ENCODE results near the gene OTOP2. TPM values are rescaled to one million over a fixed set of nuclear protein-coding genes. Genes with fewer than 3 reads are reported as not detected.

OTOP2 gene
- total and polyA plus RNA-seq, 4 donors: not detected

Other genes starting within 250 kb of the OTOP2 start
- gene CD300LF, start 211.3 kb upstream of the OTOP2 start, total RNA-seq: 10 to 100 TPM in 1 of 2 donors, 1 to 10 TPM in 1; 8.6 to 30.8 TPM
- gene CD300LF, start 211.3 kb upstream of the OTOP2 start, polyA plus RNA-seq: 10 to 100 TPM; 21.7 to 35.1 TPM
- gene RAB37, start 187.0 kb upstream of the OTOP2 start, total RNA-seq: 1 to 10 TPM; 5.9 to 7.3 TPM
- 1 to 10 TPM; 3.2 to 6.0 TPM for gene RAB37, start 187.0 kb upstream of the OTOP2 start, polyA plus RNA-seq
- 10 to 100 TPM; 18.3 to 58.2 TPM for gene NHERF1, start 175.6 kb upstream of the OTOP2 start, total RNA-seq
- 10 to 100 TPM; 18.6 to 37.6 TPM for gene NHERF1, start 175.6 kb upstream of the OTOP2 start, polyA plus RNA-seq
- gene NAT9, start 147.9 kb upstream of the OTOP2 start, total RNA-seq: 10 to 100 TPM; 27.1 to 47.4 TPM
- gene NAT9, start 147.9 kb upstream of the OTOP2 start, polyA plus RNA-seq: 10 to 100 TPM; 36.5 to 36.7 TPM
- gene GRIN2C, start 64.4 kb upstream of the OTOP2 start, total RNA-seq: under 1 TPM in 1 of 2 donors, not detected in 1; 0.03 TPM
- under 1 TPM; 0.01 to 0.02 TPM for gene GRIN2C, start 64.4 kb upstream of the OTOP2 start, polyA plus RNA-seq
- gene FDXR, start 51.3 kb upstream of the OTOP2 start, total RNA-seq: 10 to 100 TPM in 1 of 2 donors, 1 to 10 TPM in 1; 7.8 to 17.5 TPM
- 10 to 100 TPM; 10.2 to 11.1 TPM for gene FDXR, start 51.3 kb upstream of the OTOP2 start, polyA plus RNA-seq
- not detected for gene FADS6, start 30.6 kb upstream of the OTOP2 start, total RNA-seq
- not detected for gene FADS6, start 30.6 kb upstream of the OTOP2 start, polyA plus RNA-seq
- gene USH1G, start 1.0 kb upstream of the OTOP2 start, total RNA-seq: not detected
- gene USH1G, start 1.0 kb upstream of the OTOP2 start, polyA plus RNA-seq: under 1 TPM in 1 of 2 donors, not detected in 1; 0.01 TPM
- not detected for gene OTOP3, start 11.6 kb downstream of the OTOP2 start, total RNA-seq
- gene OTOP3, start 11.6 kb downstream of the OTOP2 start, polyA plus RNA-seq: not detected
- gene HID1, start 48.5 kb downstream of the OTOP2 start, total RNA-seq: 10 to 100 TPM; 34.8 to 42.1 TPM
- 10 to 100 TPM; 15.2 to 23.7 TPM for gene HID1, start 48.5 kb downstream of the OTOP2 start, polyA plus RNA-seq
- gene CDR2L, start 63.4 kb downstream of the OTOP2 start, total RNA-seq: 10 to 100 TPM; 11.5 to 19.0 TPM
- gene CDR2L, start 63.4 kb downstream of the OTOP2 start, polyA plus RNA-seq: 10 to 100 TPM in 1 of 2 donors, 1 to 10 TPM in 1; 8.5 to 10.9 TPM
- 10 to 100 TPM; 14.7 to 33.1 TPM for gene MRPL58, start 88.4 kb downstream of the OTOP2 start, total RNA-seq
- 10 to 100 TPM; 38.3 to 55.5 TPM for gene MRPL58, start 88.4 kb downstream of the OTOP2 start, polyA plus RNA-seq
- 100 to 1,000 TPM; 110 to 238 TPM for gene ATP5PD, start 122.7 kb downstream of the OTOP2 start, total RNA-seq
- gene ATP5PD, start 122.7 kb downstream of the OTOP2 start, polyA plus RNA-seq: 100 to 1,000 TPM; 277 to 736 TPM
- gene KCTD2, start 123.0 kb downstream of the OTOP2 start, total RNA-seq: 10 to 100 TPM; 21.0 to 22.3 TPM
- 10 to 100 TPM; 15.1 to 17.8 TPM for gene KCTD2, start 123.0 kb downstream of the OTOP2 start, polyA plus RNA-seq
- 10 to 100 TPM; 36.7 to 74.0 TPM for gene SLC16A5, start 163.7 kb downstream of the OTOP2 start, total RNA-seq
- 10 to 100 TPM; 27.9 to 48.0 TPM for gene SLC16A5, start 163.7 kb downstream of the OTOP2 start, polyA plus RNA-seq
- 10 to 100 TPM in 1 of 2 donors, 1 to 10 TPM in 1; 8.1 to 19.2 TPM for gene ARMC7, start 185.7 kb downstream of the OTOP2 start, total RNA-seq
- 10 to 100 TPM; 10.2 to 13.5 TPM for gene ARMC7, start 185.7 kb downstream of the OTOP2 start, polyA plus RNA-seq
- gene NT5C, start 207.5 kb downstream of the OTOP2 start, total RNA-seq: 10 to 100 TPM; 64.4 to 75.3 TPM
- gene NT5C, start 207.5 kb downstream of the OTOP2 start, polyA plus RNA-seq: 10 to 100 TPM; 81.2 to 96.3 TPM
- 10 to 100 TPM; 35.1 to 60.7 TPM for gene JPT1, start 230.2 kb downstream of the OTOP2 start, total RNA-seq
- gene JPT1, start 230.2 kb downstream of the OTOP2 start, polyA plus RNA-seq: 100 to 1,000 TPM; 134 to 140 TPM

Data from lung (tissue), 4 donors.